Measurements from ENCODE around the gene COPZ1.
"Not testable (repeated sequence)": the region's sequence is repeated elsewhere in the genome, so short reads cannot be mapped to it uniquely, and the experiment has no call there.

The COPZ1 gene

GRCh38 chr12:54324617-54325441, at the start of gene COPZ1:
TSS of gene COPZ1 (plus strand) at chr12:54325131. CDS start at chr12:54325164, 33 bp downstream.
- peak; percentile 99 for DNase-seq

GRCh38 chr12:54276368-54276767, 48.6 kb upstream of the COPZ1 start:
- no peak for DNase-seq

- no peak for DNase-seq
Observed at GRCh38 chr12:54277823-54278276, 47.1 kb upstream of the COPZ1 start.

- DNase-seq, result no peak
Observed at GRCh38 chr12:54279227-54279631, 45.7 kb upstream of the COPZ1 start.

GRCh38 chr12:54279632-54280467, 45.1 kb upstream of the COPZ1 start, which contains the start of gene CBX5:
TSS of gene CBX5 (minus strand) at chr12:54280122. CDS start at chr12:54257650, 22,472 bp downstream.
- peak; percentile 99 for DNase-seq

GRCh38 chr12:54280468-54281260, 44.3 kb upstream of the COPZ1 start, which contains the start of gene HNRNPA1:
TSS of gene HNRNPA1 (plus strand) at chr12:54280726. CDS start at chr12:54280808, 82 bp downstream.
- DNase-seq, result peak; percentile 99

GRCh38 chr12:54281261-54281638, 43.7 kb upstream of the COPZ1 start:
- not testable (repeated sequence) for DNase-seq

GRCh38 chr12:54281694-54282093, 43.2 kb upstream of the COPZ1 start:
- DNase-seq, result not testable (repeated sequence)

GRCh38 chr12:54282949-54283593, 41.9 kb upstream of the COPZ1 start:
- DNase-seq, result no peak

GRCh38 chr12:54284070-54284780, 40.7 kb upstream of the COPZ1 start:
- not testable (repeated sequence) for DNase-seq

GRCh38 chr12:54285150-54286041, 39.5 kb upstream of the COPZ1 start:
- no peak for DNase-seq

- no peak for DNase-seq
Observed at GRCh38 chr12:54286042-54287030, 38.6 kb upstream of the COPZ1 start.

- no peak for DNase-seq
Observed at GRCh38 chr12:54287261-54288157, 37.4 kb upstream of the COPZ1 start.

- DNase-seq, result no peak
Observed at GRCh38 chr12:54292083-54292930, 32.6 kb upstream of the COPZ1 start.

- DNase-seq, result no peak
Observed at GRCh38 chr12:54292931-54293241, 32.0 kb upstream of the COPZ1 start.

GRCh38 chr12:54294152-54294952, 30.6 kb upstream of the COPZ1 start:
- DNase-seq, result peak; percentile 36

All from COR-L47 (cell line).